OCI-LY3 (cell line): ENCODE measurements around the gene FAM114A2.

Experiments used
- H2AFZ ChIP-seq: fragments of 200-600, 300-600 bp; shearing (Covaris generic); 2 replicates; pipeline ENCODE4 v1.6.0; 2014; ENCODE audit warnings: antibody characterized with exemption, low read depth, low read length
- H3K27ac ChIP-seq: fragments of 200-600, 300-600 bp; sonication (generic); 2 replicates; pipeline ENCODE4 v1.5.1; 2014; ENCODE audit warnings: mild to moderate bottlenecking, low read length, moderate library complexity, mixed read lengths
- H3K27me3 ChIP-seq: fragments of 200-600, 300-600 bp; sonication (generic); 2 replicates; pipeline ENCODE4 v1.6.1; 2014; ENCODE audit warnings: low read depth, low read length, mixed read lengths
- H3K36me3 ChIP-seq: fragments of 200-600, 300-600 bp; sonication (generic); replicated peaks from 2 replicates; pipeline ENCODE3; 2014; ENCODE audit warnings: low read depth, low read length, mixed read lengths
- H3K4me1 ChIP-seq: fragments of 300-600, 200-600 bp; sonication (generic); 2 replicates; pipeline ENCODE4 v1.6.1; 2014; ENCODE audit warnings: low read length, mixed read lengths
- H3K4me2 ChIP-seq: fragments of 200-600, 300-600 bp; sonication (generic); 2 replicates; pipeline ENCODE4 v1.6.1; 2014; ENCODE audit warnings: low read length, mixed read lengths
- H3K4me3 ChIP-seq: fragments of 300-600, 200-600 bp; sonication (generic); 2 replicates; pipeline ENCODE4 v1.5.1; 2014; ENCODE audit warnings: antibody characterized with exemption, mild to moderate bottlenecking, low read length, moderate library complexity
- H3K79me2 ChIP-seq: fragments of 300-600, 200-600 bp; shearing (Covaris generic); 2 replicates; pipeline ENCODE4 v1.6.1; 2014; ENCODE audit warnings: mild to moderate bottlenecking, low read length, mixed read lengths
- H3K9ac ChIP-seq: fragments of 300-600, 200-600 bp; shearing (Covaris generic); 2 replicates; pipeline ENCODE4 v1.6.0; 2014; ENCODE audit warnings: mild to moderate bottlenecking, low read length, moderate library complexity
- H3K9me3 ChIP-seq: fragments of 200-600, 300-600 bp; shearing (Covaris generic); 2 replicates; pipeline ENCODE4 v1.6.1; 2014; ENCODE audit warnings: low read length, mixed read lengths; ENCODE audit not compliant: insufficient read depth
- H4K20me1 ChIP-seq: fragments of 200-600, 300-600 bp; sonication (generic); 2 replicates; pipeline ENCODE4 v1.6.1; 2016; ENCODE audit warnings: low read length, mixed read lengths; ENCODE audit not compliant: insufficient read depth
- CTCF ChIP-seq: fragments of 200-600, 300-600 bp; sonication (generic); IDR thresholded peaks from 2 replicates; pipeline ENCODE4 v1.5.1; 2014; ENCODE audit warnings: antibody characterized with exemption, low read length, low read depth
- EZH2phosphoT487 ChIP-seq: fragments of 200-600 bp; shearing (Covaris generic); IDR thresholded peaks from 2 replicates; pipeline ENCODE4 v1.6.1; 2018; ENCODE audit warnings: antibody characterized with exemption, mixed run types, low read depth

FAM114A2 gene

GRCh38 chr5:153952893-153953292 is 85.8 kb downstream of the FAM114A2 start:
- no peaks in the 10 kb centered on the region for H3K9me3 ChIP-seq
- no peak overlapping the region for H3K4me2 ChIP-seq
- no peak for TF ChIP-seq CTCF
- no peak for TF ChIP-seq EZH2phosphoT487
- H3K79me2 ChIP-seq, result no peaks in the 10 kb centered on the region
- no peak overlapping the region for H2AFZ ChIP-seq
- H3K4me1 ChIP-seq, result no peaks in the 10 kb centered on the region
- H3K9ac ChIP-seq, result no peak overlapping the region
- no peaks in the 10 kb centered on the region for H3K27me3 ChIP-seq
- H3K36me3 ChIP-seq, result no peaks in the 10 kb centered on the region
- H3K4me3 ChIP-seq, result no peak overlapping the region
- no peak overlapping the region for H3K27ac ChIP-seq
- H4K20me1 ChIP-seq, result no peaks in the 10 kb centered on the region

- no peaks in the 10 kb centered on the region for H3K9me3 ChIP-seq
- no peaks in the 10 kb centered on the region for H3K4me1 ChIP-seq
- no peaks in the 10 kb centered on the region for H4K20me1 ChIP-seq
- TF ChIP-seq CTCF (no peak), EZH2phosphoT487 (no peak)
- H3K27ac ChIP-seq, result no peak overlapping the region
- H3K9ac ChIP-seq, result no peak overlapping the region
- H2AFZ ChIP-seq, result no peak overlapping the region
- H3K79me2 ChIP-seq, result no peaks in the 10 kb centered on the region
- no peak overlapping the region for H3K4me3 ChIP-seq
- H3K4me2 ChIP-seq, result no peak overlapping the region
- no peaks in the 10 kb centered on the region for H3K36me3 ChIP-seq
- H3K27me3 ChIP-seq, result no peaks in the 10 kb centered on the region
These were observed 86.7 kb downstream of the FAM114A2 start for GRCh38 chr5:153952057-153952456.

GRCh38 chr5:153941265-153941664 is 97.4 kb downstream of the FAM114A2 start:
- Histone ChIP-seq H3K9me3 (no peaks in the 10 kb centered on the region), H3K4me3 (no peak overlapping the region), H3K79me2 (no peaks in the 10 kb centered on the region), H3K4me2 (no peak overlapping the region), H4K20me1 (no peaks in the 10 kb centered on the region), H3K27me3 (no peaks in the 10 kb centered on the region), H3K9ac (no peak overlapping the region), H3K4me1 (no peaks in the 10 kb centered on the region), H3K27ac (no peak overlapping the region), H3K36me3 (no peaks in the 10 kb centered on the region), H2AFZ (no peak overlapping the region)
- TF ChIP-seq CTCF, result no peak
- no peak for TF ChIP-seq EZH2phosphoT487
